Left kidney (tissue), 1 donor: ENCODE measurements around the gene BLZF1. TPM values are rescaled to one million over a fixed set of nuclear protein-coding genes. Genes with fewer than 3 reads are reported as not detected.

Source experiments
- polyA plus RNA-seq: library from polyadenylated mRNA; unstranded; fragments of 120-200 nt; gene quantifications from one replicate; pipeline ENCODE4 v1.2.1, GENCODE V29; 2013; ENCODE audit not compliant: insufficient read length

BLZF1 gene
- polyA plus RNA-seq, 1 donor: 32.2 TPM

Other genes with a start within 250 kb of the BLZF1 start
- gene NME7, start 398 bp upstream of the BLZF1 start, polyA plus RNA-seq: 103 TPM
- gene CCDC181, start 59.3 kb downstream of the BLZF1 start, polyA plus RNA-seq: 11.1 TPM
- gene SLC19A2, start 117.7 kb downstream of the BLZF1 start, polyA plus RNA-seq: 22.3 TPM
- gene F5, start 218.3 kb downstream of the BLZF1 start, polyA plus RNA-seq: 5.7 TPM